NOMO-1 treated with dmso at 0.1 percent for 144 hours (cell line): Measurements from ENCODE around the gene PRSS33.

Experiments
- DNase-seq: peaks from one replicate; lab custom pipeline; 2025; ENCODE audit not compliant: unreplicated experiment; lab: John Stamatoyannopoulos, UW

Gene PRSS33

GRCh38 chr16:2744711-2745110 is 42.6 kb downstream of the PRSS33 start:
- DNase-seq = no peak

GRCh38 chr16:2743007-2743810 is 44.2 kb downstream of the PRSS33 start:
- no peak for DNase-seq

- DNase-seq = no peak
These were observed 44.9 kb downstream of the PRSS33 start for GRCh38 chr16:2742323-2743006.

GRCh38 chr16:2741168-2741567 is 46.2 kb downstream of the PRSS33 start:
- no peak for DNase-seq

GRCh38 chr16:2740476-2740875 is 46.9 kb downstream of the PRSS33 start:
- DNase-seq = no peak

- DNase-seq = no peak
These were observed 47.5 kb downstream of the PRSS33 start for GRCh38 chr16:2739625-2740430.

- DNase-seq = no peak
These were observed 48.7 kb downstream of the PRSS33 start for GRCh38 chr16:2738615-2739014.

GRCh38 chr16:2737895-2738418 is 49.4 kb downstream of the PRSS33 start:
- no peak for DNase-seq

GRCh38 chr16:2737238-2737605 is 50.1 kb downstream of the PRSS33 start:
- DNase-seq = no peak

- no peak for DNase-seq
These were observed 50.7 kb downstream of the PRSS33 start for GRCh38 chr16:2736476-2737237.

- no peak for DNase-seq
These were observed 52.4 kb downstream of the PRSS33 start for GRCh38 chr16:2734844-2735515.
